Measurements from ENCODE around the gene CEP131. TPM values are rescaled to one million over a fixed set of nuclear protein-coding genes. Genes with fewer than 3 reads are reported as not detected.

CEP131 gene
- total RNA-seq, 4 donors from 2014 or later: 6.0 to 8.8 (median 7.5) TPM

GRCh38 chr17:81253358-81254131 lies 30.8 kb upstream of the CEP131 start:
- in situ Hi-C loops (cut with MboI; ENCODE audit: low sequenced_read_pairs in 4 of 4): loop anchor here in 2 of 4 donors (10.0 to 25.0 kb wide), 3 partner anchors 231 to 359 kb away; no protein-coding TSS in a partner anchor
- peak; percentile 21 to 22 for ATAC-seq

GRCh38 chr17:81252987-81253329 lies 30.2 kb upstream of the CEP131 start:
- H3K36me3 ChIP-seq: peaks cover 0 to 10% of the 10 kb centered on the region in 2 donors
- no peak overlapping the region for H3K4me3 ChIP-seq
- DNase-seq: no peak

More at GRCh38 chr17:81253358-81254131, 30.8 kb upstream of the CEP131 start:
- no peak overlapping the region for H3K27ac ChIP-seq
- peaks cover 17 to 19% of the 10 kb centered on the region in 2 donors for H3K4me1 ChIP-seq
- DNase-seq: peak in 1 of 2 donors; percentile 28
- peak; percentile 82 to 92 (median 87) for TF ChIP-seq CTCF (IDR thresholded peaks at IDR 0.05 in 4 of 5, conservative IDR thresholded peaks at IDR 0.05 in 1 of 5)
- TF ChIP-seq POLR2A (IDR thresholded peaks at IDR 0.05): no peak
- intact Hi-C loops (cut with DNase I; ENCODE audit: low total_unique reads): loop anchor here (1.0 to 5.0 kb wide), 4 partner anchors 41 to 349 kb away; partner anchors contain the start of gene SLC38A10
- no peaks in the 10 kb centered on the region for H3K27me3 ChIP-seq
- peaks cover 0 to 11% of the 10 kb centered on the region in 2 donors for H3K36me3 ChIP-seq
- no peak overlapping the region for H3K4me3 ChIP-seq
- no peaks in the 10 kb centered on the region for H3K9me3 ChIP-seq

GRCh38 chr17:81252326-81252986 lies 29.7 kb upstream of the CEP131 start:
- Histone ChIP-seq H3K27me3 (no peaks in the 10 kb centered on the region), H3K9me3 (no peaks in the 10 kb centered on the region), H3K4me3 (no peak overlapping the region), H3K27ac (no peak overlapping the region), H3K36me3 (peaks cover 0 to 10% of the 10 kb centered on the region in 2 donors), H3K4me1 (peaks cover 17 to 19% of the 10 kb centered on the region in 2 donors)
- TF ChIP-seq CTCF (IDR thresholded peaks at IDR 0.05 in 4 of 5, conservative IDR thresholded peaks at IDR 0.05 in 1 of 5): no peak
- TF ChIP-seq POLR2A (IDR thresholded peaks at IDR 0.05): no peak
- in situ Hi-C loops (cut with MboI; ENCODE audit: low sequenced_read_pairs in 4 of 4): loop anchor here in 2 of 4 donors (10.0 to 25.0 kb wide), 3 partner anchors 232 to 360 kb away; no protein-coding TSS in a partner anchor
- ATAC-seq (no peak), DNase-seq (no peak)
- intact Hi-C loops (cut with DNase I; ENCODE audit: low total_unique reads): loop anchor here (5.0 kb wide), 1 partner anchor 350 kb away; no protein-coding TSS in a partner anchor

More at GRCh38 chr17:81252987-81253329, 30.2 kb upstream of the CEP131 start:
- TF ChIP-seq CTCF (IDR thresholded peaks at IDR 0.05 in 4 of 5, conservative IDR thresholded peaks at IDR 0.05 in 1 of 5) (no peak), POLR2A (IDR thresholded peaks at IDR 0.05) (no peak)
- intact Hi-C loops (cut with DNase I; ENCODE audit: low total_unique reads): loop anchor here (1.0 to 5.0 kb wide), 2 partner anchors 231 to 349 kb away; no protein-coding TSS in a partner anchor
- no peaks in the 10 kb centered on the region for H3K27me3 ChIP-seq
- in situ Hi-C loops (cut with MboI; ENCODE audit: low sequenced_read_pairs in 4 of 4): loop anchor here in 2 of 4 donors (10.0 to 25.0 kb wide), 3 partner anchors 232 to 359 kb away; no protein-coding TSS in a partner anchor
- no peak overlapping the region for H3K27ac ChIP-seq
- ATAC-seq: no peak
- no peaks in the 10 kb centered on the region for H3K9me3 ChIP-seq
- H3K4me1 ChIP-seq: peaks cover 17 to 19% of the 10 kb centered on the region in 2 donors

GRCh38 chr17:81251709-81252301 lies 29.0 kb upstream of the CEP131 start:
- Histone ChIP-seq H3K4me1 (peaks cover 17 to 19% of the 10 kb centered on the region in 2 donors), H3K36me3 (peaks cover 0 to 10% of the 10 kb centered on the region in 2 donors), H3K9me3 (no peaks in the 10 kb centered on the region), H3K27ac (no peak overlapping the region), H3K27me3 (no peaks in the 10 kb centered on the region), H3K4me3 (no peak overlapping the region)
- ATAC-seq: no peak
- TF ChIP-seq POLR2A (IDR thresholded peaks at IDR 0.05) (no peak), CTCF (IDR thresholded peaks at IDR 0.05 in 4 of 5, conservative IDR thresholded peaks at IDR 0.05 in 1 of 5) (no peak)
- no peak for DNase-seq
- intact Hi-C loops (cut with DNase I; ENCODE audit: low total_unique reads) (loop anchor here (5.0 kb wide), 1 partner anchor 350 kb away; no protein-coding TSS in a partner anchor), in situ Hi-C loops (cut with MboI; ENCODE audit: low sequenced_read_pairs in 4 of 4) (loop anchor here in 2 of 4 donors (10.0 to 25.0 kb wide), 3 partner anchors 233 to 360 kb away; no protein-coding TSS in a partner anchor)
